NT2/D1 (cell line): ENCODE measurements around the gene MYL1.

Experiments used
- DNase-seq: peaks from one replicate; pipeline ENCODE4 v3.0.0-alpha.2; 2011; ENCODE audit warnings: low read depth, low spot score
- H3K27me3 ChIP-seq: 2 replicates; pipeline ENCODE4 v1.6.0; 2011; ENCODE audit warnings: mild to moderate bottlenecking; ENCODE audit not compliant: insufficient read length, insufficient read depth
- H3K36me3 ChIP-seq: 2 replicates; pipeline ENCODE4 v1.6.1; 2011; ENCODE audit warnings: mild to moderate bottlenecking, low read length, mixed read lengths; ENCODE audit not compliant: insufficient read depth, insufficient read length
- H3K4me1 ChIP-seq: 2 replicates; pipeline ENCODE4 v1.5.1; 2011; ENCODE audit not compliant: insufficient read depth, insufficient read length
- H3K4me3 ChIP-seq: 2 replicates; pipeline ENCODE4 v1.5.1; 2011; ENCODE audit warnings: low read depth; ENCODE audit not compliant: insufficient read length
- H3K9ac ChIP-seq: 2 replicates; pipeline ENCODE4 v1.6.0; 2011; ENCODE audit warnings: low read depth; ENCODE audit not compliant: insufficient read length
- H3K9me3 ChIP-seq: 2 replicates; pipeline ENCODE4 v1.5.1; 2011; ENCODE audit warnings: mild to moderate bottlenecking, low read length; ENCODE audit not compliant: insufficient read depth
- SUZ12 ChIP-seq: IDR thresholded peaks from 2 replicates; pipeline ENCODE4 v1.6.1; 2011; ENCODE audit not compliant: insufficient read length, insufficient read depth; ENCODE audit errors: extremely low read depth
- YY1 ChIP-seq: IDR thresholded peaks from 2 replicates; pipeline ENCODE4 v1.6.1; 2011; ENCODE audit not compliant: insufficient read length, insufficient read depth
- ZNF274 ChIP-seq: IDR thresholded peaks from 2 replicates; pipeline ENCODE4 v1.6.1; 2011; ENCODE audit warnings: mild to moderate bottlenecking, low read depth, low read length

MYL1 gene

DNA sequence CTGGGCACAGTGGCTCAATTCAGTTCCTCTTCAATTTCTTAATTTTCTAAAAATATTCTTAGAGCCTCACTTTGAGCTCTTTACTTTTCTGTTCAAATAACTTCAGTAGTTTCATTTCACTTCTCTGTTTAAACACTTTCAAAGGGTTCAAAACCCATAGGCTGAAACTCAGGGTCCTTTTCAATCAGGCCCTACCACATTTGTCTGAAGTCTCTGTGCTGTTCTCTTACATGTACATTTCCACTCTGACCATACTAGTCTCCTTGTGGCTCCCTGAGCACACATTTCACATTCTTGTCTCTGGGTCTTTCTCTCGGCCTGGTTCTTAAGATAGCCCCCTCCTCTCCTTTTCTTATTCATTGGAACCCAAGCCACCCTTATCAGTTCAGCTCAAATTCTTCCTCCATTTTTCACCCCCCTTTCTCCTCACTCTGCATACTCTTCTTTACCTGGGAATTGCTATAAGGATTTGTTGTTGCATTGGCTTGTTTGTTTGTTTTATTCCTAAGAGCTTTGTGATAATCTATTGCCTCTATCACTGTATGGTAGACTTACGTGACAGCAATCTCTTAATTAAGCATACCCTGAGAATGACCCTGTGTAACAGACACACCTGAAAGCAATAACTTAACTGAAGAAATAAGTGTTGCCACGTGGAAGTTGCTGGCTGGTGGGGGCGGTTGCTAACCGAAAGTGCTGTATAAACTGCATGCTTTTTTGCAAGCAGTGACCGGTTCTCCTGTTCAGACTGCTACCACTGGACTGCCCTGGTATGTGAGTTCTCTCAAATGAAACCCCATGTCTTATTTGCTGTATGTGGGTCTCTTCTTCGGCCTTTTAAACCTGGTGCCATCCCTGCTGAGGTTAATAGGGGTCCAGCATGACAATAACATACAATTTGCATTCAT lies 62.0 kb downstream of the MYL1 start:
- no peaks in the 10 kb centered on the region for H3K4me1 ChIP-seq
- H3K4me3 ChIP-seq, result no peak overlapping the region
- H3K27me3 ChIP-seq, result no peaks in the 10 kb centered on the region
- TF ChIP-seq SUZ12 (no peak), ZNF274 (no peak), YY1 (no peak)
- no peaks in the 10 kb centered on the region for H3K36me3 ChIP-seq
- no peaks in the 10 kb centered on the region for H3K9me3 ChIP-seq
- H3K9ac ChIP-seq, result no peak overlapping the region
- DNase-seq, result no peak

DNA sequence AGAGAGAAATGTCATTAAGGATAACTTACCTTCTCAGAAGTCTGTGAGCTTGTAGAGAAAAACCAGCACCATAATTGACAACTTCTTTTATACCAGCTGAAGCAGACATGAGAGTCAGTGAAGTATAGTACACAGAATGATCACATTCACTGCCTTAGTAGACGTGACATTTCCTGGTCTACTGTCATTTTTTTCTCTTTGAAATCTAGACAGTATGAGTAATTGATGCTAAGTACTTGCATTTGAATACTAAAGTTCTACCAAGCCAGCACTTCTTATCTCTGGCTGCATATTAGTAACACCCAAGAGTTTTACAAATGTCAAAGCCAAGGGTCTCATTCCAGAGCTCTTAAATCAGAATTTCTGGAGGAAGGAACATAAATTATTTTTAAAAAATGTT lies 64.4 kb downstream of the MYL1 start:
- Histone ChIP-seq H3K9ac (no peak overlapping the region), H3K4me3 (no peak overlapping the region), H3K9me3 (peaks cover 12% of the 10 kb centered on the region; the same call in 1 of the 2 replicates), H3K4me1 (no peaks in the 10 kb centered on the region), H3K27me3 (no peaks in the 10 kb centered on the region), H3K36me3 (no peaks in the 10 kb centered on the region)
- DNase-seq, result no peak
- no peak for TF ChIP-seq SUZ12
- TF ChIP-seq YY1, result no peak
- no peak for TF ChIP-seq ZNF274
